Measurements from ENCODE around the gene SLC22A7. TPM values are rescaled to one million over a fixed set of nuclear protein-coding genes. Genes with fewer than 3 reads are reported as not detected.
"Not testable (repeated sequence)": the region's sequence is repeated elsewhere in the genome, so short reads cannot be mapped to it uniquely, and the experiment has no call there.

Gene SLC22A7
- total RNA-seq, 1 experiment from 2014 or later, result not detected

DNA sequence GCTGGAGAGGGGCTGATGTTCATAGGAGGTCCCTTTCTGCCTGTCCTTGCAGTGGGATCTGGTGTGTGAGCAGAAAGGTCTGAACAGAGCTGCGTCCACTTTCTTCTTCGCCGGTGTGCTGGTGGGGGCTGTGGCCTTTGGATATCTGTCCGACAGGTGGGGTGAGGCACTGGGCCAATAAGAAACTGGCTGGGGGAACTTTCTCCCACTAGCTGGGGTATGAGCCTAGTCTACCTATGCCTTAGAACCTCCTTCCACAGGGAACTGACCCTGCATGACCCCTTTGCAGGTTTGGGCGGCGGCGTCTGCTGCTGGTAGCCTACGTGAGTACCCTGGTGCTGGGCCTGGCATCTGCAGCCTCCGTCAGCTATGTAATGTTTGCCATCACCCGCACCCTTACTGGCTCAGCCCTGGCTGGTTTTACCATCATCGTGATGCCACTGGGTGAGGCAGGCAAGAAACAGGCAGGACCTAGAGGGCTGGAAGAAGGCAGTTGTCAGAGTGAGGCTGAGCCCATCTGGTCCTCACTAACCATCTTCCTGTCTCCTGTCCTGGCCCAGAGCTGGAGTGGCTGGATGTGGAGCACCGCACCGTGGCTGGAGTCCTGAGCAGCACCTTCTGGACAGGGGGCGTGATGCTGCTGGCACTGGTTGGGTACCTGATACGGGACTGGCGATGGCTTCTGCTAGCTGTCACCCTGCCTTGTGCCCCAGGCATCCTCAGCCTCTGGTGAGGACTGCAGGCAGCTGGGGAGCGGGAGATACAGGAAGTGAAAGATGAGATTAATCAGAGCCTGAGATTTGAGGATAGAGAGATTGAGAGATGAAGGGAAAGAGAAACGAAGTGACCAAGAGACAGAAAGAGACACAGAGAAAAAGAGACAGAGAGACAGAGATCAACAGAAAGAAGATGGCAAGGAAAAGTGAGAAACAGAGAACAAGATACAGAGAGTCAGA is 1.6 kb downstream of the SLC22A7 start:
- DNase-seq (ENCODE audit: low read depth), result no peak

DNA sequence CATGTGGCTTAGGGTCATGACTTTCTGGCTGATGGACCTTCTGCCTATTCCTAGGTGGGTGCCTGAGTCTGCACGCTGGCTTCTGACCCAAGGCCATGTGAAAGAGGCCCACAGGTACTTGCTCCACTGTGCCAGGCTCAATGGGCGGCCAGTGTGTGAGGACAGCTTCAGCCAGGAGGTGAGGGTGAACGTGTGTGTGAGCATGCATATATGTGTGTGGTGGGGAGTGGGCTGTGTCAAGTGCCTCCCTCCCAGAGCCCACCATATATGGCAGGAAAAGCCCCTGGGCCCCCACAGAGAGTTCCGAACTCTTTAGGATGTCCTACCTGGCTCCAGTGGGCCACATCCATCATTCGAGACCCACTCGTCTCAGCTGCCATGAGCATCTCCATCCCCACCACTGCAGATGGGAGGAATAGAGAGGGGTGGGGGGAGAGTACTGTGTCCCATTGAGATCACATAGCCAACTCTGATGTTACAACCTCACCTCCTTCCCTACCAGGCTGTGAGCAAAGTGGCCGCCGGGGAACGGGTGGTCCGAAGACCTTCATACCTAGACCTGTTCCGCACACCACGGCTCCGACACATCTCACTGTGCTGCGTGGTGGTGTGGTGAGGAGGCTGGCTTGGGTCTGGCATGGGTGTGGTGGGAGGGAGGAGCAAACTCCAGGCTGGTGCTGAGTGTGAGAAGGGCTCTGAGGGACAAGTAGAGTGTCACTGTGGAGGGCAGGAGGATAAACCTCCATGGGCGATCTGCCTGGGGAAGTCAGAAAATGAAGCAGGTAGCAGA is 3.2 kb downstream of the SLC22A7 start:
- no peak for DNase-seq (ENCODE audit: low read depth)

DNA sequence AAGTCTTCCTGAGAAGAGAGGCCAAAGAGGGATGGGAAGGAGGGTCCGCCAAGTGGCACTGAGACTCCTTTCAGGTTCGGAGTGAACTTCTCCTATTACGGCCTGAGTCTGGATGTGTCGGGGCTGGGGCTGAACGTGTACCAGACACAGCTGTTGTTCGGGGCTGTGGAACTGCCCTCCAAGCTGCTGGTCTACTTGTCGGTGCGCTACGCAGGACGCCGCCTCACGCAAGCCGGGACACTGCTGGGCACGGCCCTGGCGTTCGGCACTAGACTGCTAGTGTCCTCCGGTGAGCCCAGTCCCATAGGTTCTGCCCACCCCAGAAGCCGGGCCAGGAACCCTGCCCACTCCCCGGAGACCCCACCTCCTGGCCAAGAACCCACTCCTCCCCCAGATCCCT is 4.1 kb downstream of the SLC22A7 start:
- no peak for DNase-seq (ENCODE audit: low read depth)

DNA sequence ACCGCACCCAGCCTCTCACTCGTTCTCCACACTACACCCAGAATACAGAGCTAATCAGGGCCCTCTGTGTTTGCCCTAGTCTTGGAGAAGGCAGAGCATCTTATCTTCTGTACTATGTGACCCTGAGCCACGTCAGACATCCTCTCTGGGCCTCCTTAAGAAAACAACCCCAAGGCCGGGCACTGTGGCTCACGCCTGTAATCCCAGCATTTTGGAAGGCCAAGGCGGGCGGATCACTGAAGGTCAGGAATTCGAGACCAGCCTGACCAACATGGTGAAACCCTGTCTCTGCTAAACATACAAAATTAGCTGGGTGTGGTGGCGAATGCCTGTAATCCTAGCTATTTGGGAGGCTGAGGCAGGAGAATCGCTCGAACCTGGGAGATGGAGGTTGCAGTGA is 4.9 kb downstream of the SLC22A7 start:
- DNase-seq (ENCODE audit: low read depth), result not testable (repeated sequence)

DNA sequence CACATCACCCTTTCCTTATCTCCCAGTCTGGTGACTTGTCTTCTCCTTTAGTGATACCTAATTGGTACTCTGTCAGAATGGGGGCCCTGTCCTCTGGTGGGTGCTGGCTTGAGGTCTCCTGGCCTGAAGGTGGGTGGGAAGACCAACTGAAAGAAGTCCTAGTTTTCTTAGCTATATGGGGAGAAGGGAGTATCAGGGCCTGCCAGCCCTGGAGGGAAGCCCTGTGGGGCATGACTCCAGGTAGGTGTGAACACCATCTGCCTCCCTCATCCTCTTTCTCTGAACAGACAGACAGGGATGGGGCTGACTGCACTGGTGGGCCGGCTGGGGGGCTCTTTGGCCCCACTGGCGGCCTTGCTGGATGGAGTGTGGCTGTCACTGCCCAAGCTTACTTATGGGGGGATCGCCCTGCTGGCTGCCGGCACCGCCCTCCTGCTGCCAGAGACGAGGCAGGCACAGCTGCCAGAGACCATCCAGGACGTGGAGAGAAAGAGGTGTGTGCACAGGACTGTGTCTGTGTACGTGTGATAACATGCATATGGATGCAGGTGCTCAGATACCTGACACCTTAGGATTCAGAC is 5.8 kb downstream of the SLC22A7 start:
- DNase-seq (ENCODE audit: low read depth), result no peak

DNA sequence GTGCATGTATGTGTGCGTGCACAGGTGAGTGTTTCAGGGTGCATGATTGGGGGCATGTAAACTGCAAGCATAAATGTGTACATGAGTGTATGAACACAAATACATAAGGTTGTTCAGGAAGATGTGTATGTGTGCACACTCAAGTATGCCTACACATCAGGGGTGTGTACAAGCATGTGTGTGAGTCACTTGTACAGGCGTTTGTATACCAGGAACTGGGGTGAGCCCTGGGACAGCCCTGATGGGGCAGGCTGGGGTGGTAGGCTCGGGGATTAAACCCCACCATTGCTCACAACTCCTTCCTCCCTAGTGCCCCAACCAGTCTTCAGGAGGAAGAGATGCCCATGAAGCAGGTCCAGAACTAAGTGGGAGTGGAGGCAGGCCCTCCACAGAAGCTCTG is 6.3 kb downstream of the SLC22A7 start:
- no peak for DNase-seq (ENCODE audit: low read depth)

DNA sequence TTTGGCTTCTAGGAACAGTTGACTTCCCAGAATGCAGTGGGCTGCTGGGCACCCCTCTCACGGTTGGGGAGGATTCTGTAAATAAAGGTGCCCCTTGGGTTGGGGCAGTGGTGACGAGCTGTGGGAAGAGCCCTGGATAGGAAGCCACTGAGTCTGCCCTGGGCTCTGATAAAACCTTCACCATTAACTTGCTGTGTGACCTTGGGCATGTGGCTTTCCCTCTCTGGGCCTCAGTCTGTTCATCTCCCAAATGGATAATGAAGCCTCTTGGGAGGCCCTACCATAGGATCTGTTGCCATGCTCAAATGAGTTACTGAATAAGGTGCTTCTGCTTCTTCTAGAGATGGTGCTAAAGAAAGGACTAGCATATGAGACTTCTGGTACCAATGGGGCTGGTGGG is 6.8 kb downstream of the SLC22A7 start:
- DNase-seq (ENCODE audit: low read depth), result no peak

DNA sequence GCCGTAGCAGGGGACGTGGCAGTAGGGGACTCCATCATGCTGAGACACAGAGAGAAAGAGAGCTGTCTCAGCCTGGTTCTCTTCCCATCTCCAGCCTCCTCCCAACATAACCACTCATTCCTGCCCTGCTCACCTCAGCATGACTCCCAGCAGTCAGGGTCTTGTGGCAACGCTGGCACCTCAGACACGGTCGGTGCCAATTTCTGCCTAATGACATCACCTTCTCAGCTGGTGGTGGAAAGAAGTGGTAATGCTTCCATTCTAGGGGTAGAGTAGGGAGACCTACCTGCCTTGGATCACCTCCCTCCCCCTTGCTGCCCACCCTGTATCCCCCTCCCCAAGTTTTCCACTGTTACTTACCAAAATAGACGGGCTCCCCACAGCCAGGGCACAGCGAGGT is 8.0 kb downstream of the SLC22A7 start:
- peak; percentile 53 for DNase-seq (ENCODE audit: low read depth)

DNA sequence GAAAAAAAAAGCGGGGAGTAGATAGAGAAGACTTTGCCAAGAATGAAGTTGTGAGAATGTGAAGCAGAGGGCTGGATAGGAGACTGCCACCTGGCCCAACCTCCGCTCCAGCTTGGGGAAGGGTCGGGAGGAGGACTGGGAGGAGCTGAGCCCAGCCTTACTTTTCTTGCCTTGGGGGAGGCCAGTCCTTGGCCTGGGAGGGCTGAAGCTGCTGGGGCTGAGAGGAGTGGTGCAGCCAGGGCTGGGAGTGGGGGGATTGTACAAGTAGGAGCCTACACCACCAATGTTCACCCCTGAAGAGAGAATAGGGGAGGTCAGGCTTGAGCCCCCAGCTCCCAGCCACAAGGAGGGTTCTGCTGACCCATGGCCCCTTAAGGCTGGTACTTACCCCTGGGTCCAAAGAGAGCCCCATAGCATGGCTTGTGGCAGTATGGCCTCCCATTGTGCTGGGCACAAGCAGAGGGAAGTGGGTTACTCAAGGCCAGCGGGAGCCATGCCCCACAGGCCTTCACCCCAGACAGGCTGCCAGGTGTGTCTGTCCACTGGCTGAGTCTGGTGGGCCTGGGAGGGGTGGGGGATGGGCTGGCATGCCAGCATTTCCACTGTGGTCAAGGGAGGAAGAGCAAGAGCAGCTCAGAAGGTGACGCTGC is 9.5 kb downstream of the SLC22A7 start:
- DNase-seq (ENCODE audit: low read depth), result no peak

DNA sequence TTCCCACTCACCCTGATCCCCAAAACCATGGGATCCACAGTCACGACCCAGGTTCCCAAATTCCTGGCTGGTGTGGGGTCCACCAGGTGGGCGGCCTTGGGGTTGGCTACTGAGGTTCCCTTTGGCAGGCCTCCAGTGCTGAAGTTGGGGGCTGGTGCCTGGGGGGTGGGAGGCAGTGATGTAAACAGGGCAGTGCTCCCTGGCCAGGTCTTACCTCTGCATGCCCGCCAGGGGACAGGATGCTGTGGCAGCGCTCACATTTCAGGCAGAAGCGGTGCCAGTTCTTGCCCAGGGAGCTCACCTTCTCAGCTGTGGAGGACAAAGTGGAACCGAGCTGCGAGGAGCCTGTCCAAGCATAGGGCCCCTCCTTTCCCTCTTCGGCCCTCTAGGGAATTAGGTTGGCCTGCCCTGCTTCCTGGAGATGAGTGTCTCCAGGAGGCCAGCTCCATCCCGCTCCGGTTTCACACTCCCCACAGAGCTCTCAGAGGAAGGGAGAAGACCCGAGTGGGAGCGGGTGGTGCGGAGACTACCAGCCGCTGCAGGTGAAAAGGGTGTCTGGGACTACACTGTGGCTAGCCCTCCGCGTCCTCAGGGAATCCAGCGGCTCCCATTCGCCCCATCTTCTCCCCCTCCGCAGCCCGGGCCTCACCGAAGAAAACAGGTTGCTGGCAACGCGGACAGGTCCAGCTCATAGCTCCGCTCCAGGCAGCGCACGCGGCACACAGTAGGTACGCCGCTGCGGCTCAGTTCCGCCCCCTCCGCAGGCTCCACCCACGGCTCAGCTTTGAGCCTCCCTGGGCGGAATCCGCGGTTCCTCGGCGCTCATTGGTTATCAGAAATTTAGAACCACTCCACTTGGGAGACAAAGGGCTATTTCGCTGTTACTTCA is 10.3 kb downstream of the SLC22A7 start, which contains the start of gene CRIP3:
TSS of gene CRIP3 (minus strand) at position 726 of the 889 bp plus-strand sequence. CDS start at position 692, 34 bp downstream.
- peak; percentile 47 for DNase-seq (ENCODE audit: low read depth)

DNA sequence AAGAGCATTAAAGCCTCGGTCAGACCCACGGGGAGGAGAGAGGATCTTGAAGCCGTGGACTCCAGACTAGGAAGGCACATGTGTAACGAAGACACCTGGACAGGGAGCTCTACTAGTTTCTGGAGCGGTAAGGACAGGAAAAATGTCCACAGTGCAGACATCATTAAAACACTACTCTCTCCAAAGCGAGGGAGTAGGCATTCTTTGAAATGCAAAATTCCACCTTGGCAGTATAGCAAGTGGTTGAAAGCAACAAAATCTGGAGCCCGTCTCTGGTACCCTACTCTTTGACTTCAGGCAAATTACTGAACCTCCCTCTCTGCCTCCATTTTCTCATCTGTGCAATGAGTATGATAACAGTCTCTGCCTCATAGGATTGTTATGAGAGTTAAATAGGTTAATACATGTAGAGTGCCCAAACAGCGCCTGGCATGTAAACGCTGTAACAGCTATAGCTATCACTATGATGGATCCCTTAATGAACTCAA is 11.0 kb downstream of the SLC22A7 start:
- DNase-seq (ENCODE audit: low read depth), result no peak

DNA sequence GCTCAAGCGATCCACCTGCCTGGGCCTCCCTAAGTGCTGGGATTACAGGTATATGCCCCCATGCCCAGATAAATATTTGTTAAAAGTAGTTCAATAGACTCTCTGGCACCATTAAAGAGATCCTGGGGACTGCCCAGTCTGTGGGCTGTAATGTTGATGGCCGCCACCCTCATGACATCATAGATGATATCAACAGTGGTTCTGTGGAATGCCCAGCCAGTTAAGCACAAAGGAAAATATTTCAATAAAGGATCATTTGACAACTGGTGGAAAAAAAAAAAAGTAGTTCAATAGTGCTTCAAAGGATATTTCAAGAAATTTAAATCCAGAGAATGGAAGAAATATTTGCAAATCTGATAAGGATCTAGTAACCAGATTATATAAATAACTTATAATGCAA is 12.1 kb downstream of the SLC22A7 start:
- peak; percentile 23 for DNase-seq (ENCODE audit: low read depth)

DNA sequence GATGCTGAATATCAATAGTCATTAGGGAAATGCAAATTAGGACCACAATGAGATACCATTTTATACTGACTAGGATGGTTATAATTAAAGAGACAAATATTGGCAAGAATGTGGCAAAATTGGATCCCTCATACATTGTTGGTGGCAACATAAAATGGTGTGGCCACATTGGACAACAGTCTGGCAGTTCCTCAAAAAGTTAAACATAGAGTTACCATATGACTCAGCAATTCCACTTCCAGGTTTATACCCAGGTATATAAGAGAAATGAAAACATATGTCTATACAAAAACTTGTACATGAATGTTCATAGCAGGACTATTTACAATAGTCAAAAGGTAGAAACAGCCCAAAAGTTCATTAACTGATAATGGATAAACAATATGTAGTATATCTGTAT is 12.6 kb downstream of the SLC22A7 start:
- no peak for DNase-seq (ENCODE audit: low read depth)

DNA sequence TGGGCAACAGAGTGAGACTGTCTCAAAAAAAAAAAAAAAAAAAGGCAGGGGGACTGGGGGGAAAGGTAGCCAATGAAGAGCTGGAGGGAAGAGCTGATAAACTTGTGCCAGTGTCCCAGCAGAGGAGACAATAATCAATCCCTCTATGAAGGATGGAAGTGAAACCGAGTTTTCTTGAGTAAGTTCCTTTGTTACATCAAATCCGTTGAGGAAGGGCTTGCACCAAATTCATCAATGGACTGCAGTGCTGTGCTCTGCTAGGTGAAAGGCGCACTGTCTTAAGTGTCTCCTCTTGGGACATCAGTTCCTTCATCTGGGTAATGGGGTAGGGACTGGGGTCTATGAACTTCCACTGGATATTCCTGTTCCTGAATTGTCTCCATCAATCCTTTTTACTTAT is 13.6 kb downstream of the SLC22A7 start:
- DNase-seq (ENCODE audit: low read depth), result no peak

DNA sequence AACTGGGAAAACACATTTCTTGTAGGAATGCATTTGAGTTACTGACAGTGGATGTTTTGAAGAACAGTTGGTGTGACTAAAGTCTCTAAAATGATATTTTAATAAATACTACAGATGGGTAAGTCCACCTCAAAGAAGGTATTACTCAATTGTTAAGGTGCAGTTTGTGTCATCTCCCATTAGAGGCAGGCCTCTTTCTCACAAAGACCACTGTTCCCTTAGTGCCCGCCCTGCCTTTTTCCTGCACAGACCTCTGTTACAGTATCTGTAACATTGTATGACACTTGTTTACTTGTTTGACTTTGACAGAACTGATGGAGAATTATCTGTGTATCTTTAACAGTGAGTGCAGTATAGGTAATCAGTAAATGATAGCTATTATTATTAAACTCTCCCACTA is 15.8 kb downstream of the SLC22A7 start:
- no peak for DNase-seq (ENCODE audit: low read depth)

DNA sequence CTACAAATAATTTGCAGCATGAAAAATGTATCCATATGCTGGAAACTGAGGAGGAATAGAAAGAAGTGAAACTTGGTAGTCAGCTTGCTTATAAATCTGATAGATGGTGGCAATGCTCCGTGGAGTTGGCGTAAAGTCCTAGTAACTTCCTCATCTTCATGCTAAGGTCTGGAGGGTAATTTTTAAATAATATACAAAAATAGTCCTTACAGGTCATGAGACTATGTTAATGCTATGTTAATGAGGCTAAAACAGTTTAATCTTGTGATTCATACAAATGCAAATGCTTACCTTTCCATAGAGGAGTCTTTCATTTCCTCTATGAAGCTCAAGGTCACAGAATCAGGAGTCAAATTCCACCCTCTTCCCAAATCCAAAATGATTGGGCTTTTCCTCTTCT is 20.0 kb downstream of the SLC22A7 start:
- DNase-seq (ENCODE audit: low read depth), result no peak

DNA sequence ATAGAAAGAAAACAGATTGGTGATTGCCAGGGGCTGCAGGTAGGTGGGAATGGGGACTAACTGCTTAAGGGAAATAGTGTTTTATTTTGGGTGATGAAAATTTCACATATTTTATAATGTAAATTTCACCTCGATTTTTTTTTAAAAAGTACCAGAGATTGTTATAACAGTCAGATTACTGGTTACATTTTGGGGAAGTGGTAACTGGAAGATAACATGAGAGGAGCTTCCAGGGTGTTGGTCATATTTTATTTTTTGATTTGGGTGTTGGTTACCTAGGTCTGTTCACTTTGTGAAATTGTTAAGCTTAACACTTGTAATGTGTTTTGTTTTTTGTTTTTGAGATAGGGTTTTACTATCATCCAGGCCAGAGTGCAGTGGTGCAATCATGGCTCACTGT is 27.8 kb downstream of the SLC22A7 start:
- no peak for DNase-seq (ENCODE audit: low read depth)

DNA sequence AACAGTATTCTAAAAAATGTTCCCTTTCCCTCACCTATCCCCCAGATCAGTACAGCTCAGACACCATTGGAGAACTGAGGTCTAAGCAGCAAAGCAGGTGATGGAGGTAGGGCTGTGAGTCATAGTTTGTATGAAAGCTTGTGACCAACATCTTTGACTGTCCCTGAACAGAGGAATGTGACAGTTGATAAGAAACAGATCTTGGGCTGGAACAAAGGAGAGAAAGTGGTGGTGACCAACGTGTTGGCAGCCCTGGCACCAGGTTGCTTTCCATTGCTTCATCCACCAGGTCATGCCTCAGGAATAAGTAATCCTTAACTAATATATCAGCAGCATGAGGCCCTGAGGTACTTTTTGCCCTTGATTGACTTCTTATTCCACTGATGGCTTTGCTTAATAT is 30.5 kb downstream of the SLC22A7 start:
- peak; percentile 37 for DNase-seq (ENCODE audit: low read depth)

DNA sequence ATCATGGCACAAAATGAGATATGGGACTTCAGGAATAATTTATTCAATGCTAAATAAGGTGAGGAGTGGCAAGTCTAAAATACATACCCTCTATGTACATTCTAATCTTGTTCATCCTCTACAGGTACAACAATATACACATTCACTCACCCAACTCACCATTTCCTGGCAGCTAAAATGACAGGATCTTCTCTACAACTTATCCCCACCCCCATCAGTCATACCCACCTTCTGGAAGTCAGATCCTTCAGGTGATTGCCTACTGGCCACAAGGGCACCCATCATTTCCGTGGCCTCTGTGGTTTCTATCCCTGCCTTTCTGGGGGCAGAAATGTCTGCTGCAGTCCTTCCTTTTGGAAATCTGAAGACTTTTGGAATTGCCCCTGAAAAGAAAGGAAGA is 33.4 kb downstream of the SLC22A7 start:
- DNase-seq (ENCODE audit: low read depth), result no peak

DNA sequence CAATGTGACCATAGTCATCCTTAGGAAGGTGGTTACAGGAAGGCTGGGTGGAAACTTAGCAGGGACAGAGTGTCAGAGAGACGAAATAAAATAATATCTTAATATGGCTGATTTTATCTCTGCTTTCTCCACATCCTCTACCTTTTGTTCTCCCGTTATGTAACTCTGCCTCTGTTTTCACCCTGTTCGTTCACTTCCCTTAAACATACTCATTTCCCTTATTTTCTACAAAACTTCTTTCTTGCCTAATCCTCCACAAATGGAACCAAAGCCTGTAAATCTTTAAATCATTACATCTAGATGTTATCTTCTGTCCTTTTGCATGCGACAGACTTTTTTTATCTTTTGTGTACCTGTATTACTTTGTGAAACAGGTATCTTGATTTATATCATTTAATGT is 33.8 kb downstream of the SLC22A7 start:
- no peak for DNase-seq (ENCODE audit: low read depth)

Measured in M059J (cell line).